K562 (cell line): Measurements from ENCODE around the gene SLC24A2. TPM values are rescaled to one million over a fixed set of nuclear protein-coding genes. Genes with fewer than 3 reads are reported as not detected.

ENCODE experiments used
- ATAC-seq: fragments of 200-7000 bp; cut with Tn5 transposase; 3 replicates; pipeline ENCODE4 v1.9.1; 2020; ENCODE audit warnings: moderate library complexity
- BruUV-seq: library from RNA; stranded (reverse); fragments of 400-500 nt; replicated peaks from 2 replicates; lab custom pipeline; 2021; lab: Mats Ljungman, UMichigan
- CTCF ChIA-PET: fragments of 300-600 bp; formaldehyde crosslinking; extraction: SDS; loops from one replicate; lab custom pipeline; 2021; ENCODE audit warnings: low intra/inter-chr PET ratio; lab: Yijun Ruan, JAX
- POLR2A ChIA-PET: fragments of 300-600, 350-650 bp; sonication (Branson Sonifier 250); formaldehyde crosslinking; extraction: SDS; loops from one replicate; lab custom pipeline; 2021; ENCODE audit warnings: antibody characterized with exemption, inconsistent platforms; lab: Yijun Ruan, JAX
- DNase-seq, 4 experiments: peaks; one replicate each; pipeline versions ENCODE4 v3.0.0 to v3.0.0-alpha.2; 2011 to 2018; ENCODE audit warnings: low spot score in 3 of 4, mixed read lengths in 3 of 4; ENCODE audit errors: extremely low read depth in 1 of 4
- FAIRE-seq: peaks from 2 replicates; lab custom pipeline; 2011; peaks lifted over from hg19 to GRCh38; lab: Jason Lieb, UNC
- H2AFZ ChIP-seq: 2 replicates; pipeline ENCODE4 v1.6.0; 2011; ENCODE audit warnings: low read depth, low read length, control low read depth, inconsistent platforms
- H3K27ac ChIP-seq: fragments of 200-600 bp; 3 replicates; pipeline ENCODE4 v1.8.0; 2011; ENCODE audit warnings: low read depth, mild to moderate bottlenecking, control low read depth, inconsistent platforms, low read length, moderate library complexity, mixed read lengths; ENCODE audit errors: extremely low read depth
- H3K27me3 ChIP-seq, 2 experiments: fragments of 300-600 bp in 1 of 2; 2 replicates in 1 of 2; 3 replicates in 1 of 2; pipeline versions ENCODE4 v1.6.0 to v1.8.0; 2011; ENCODE audit warnings: inconsistent platforms in 2 of 2, low read length in 2 of 2, mild to moderate bottlenecking in 1 of 2, mixed read lengths in 1 of 2, moderate library complexity in 1 of 2; ENCODE audit not compliant: control insufficient read depth in 2 of 2, insufficient read depth in 2 of 2
- H3K36me3 ChIP-seq: fragments of 300-600 bp; 3 replicates; pipeline ENCODE4 v1.8.0; 2011; ENCODE audit warnings: mild to moderate bottlenecking, low read length, inconsistent platforms; ENCODE audit not compliant: control insufficient read depth, insufficient read depth
- H3K4me1 ChIP-seq, 2 experiments: fragments of 200-600 bp in 1 of 2; replicated peaks in 1 of 2; 2 replicates in 1 of 2; 3 replicates in 1 of 2; pipeline versions ENCODE4 v1.5.1 to v1.8.0; 2011; ENCODE audit warnings: inconsistent platforms in 2 of 2, low read length in 2 of 2, mild to moderate bottlenecking in 1 of 2, mixed read lengths in 1 of 2, moderate library complexity in 1 of 2; ENCODE audit not compliant: control insufficient read depth in 2 of 2, insufficient read depth in 2 of 2
- H3K4me2 ChIP-seq: 2 replicates; pipeline ENCODE4 v1.6.1; 2011; ENCODE audit warnings: low read length, control low read depth, inconsistent platforms, mixed read lengths; ENCODE audit not compliant: insufficient read depth
- H3K4me3 ChIP-seq: fragments of 200-600 bp; sonication (generic), shearing (Covaris generic); 2 replicates; pipeline ENCODE4 v1.5.1; 2016; ENCODE audit warnings: control low read depth, inconsistent platforms
- H3K79me2 ChIP-seq: fragments of 200-600 bp; 3 replicates; pipeline ENCODE4 v1.8.0; 2011; ENCODE audit warnings: low read length, inconsistent platforms; ENCODE audit not compliant: control insufficient read depth, insufficient read depth
- H3K9ac ChIP-seq, 2 experiments: 2 replicates each; pipeline versions ENCODE4 v1.6.0 to v1.6.1; 2011; ENCODE audit warnings: low read depth in 2 of 2, low read length in 2 of 2, control low read depth in 1 of 2, inconsistent platforms in 1 of 2, mild to moderate bottlenecking in 1 of 2, mixed read lengths in 1 of 2; ENCODE audit not compliant: insufficient read depth in 1 of 2
- H3K9me1 ChIP-seq: one replicate; pipeline ENCODE4 v1.6.0; 2011; ENCODE audit warnings: inconsistent platforms, mild to moderate bottlenecking, low read length, moderate library complexity; ENCODE audit not compliant: control insufficient read depth, insufficient read depth
- H3K9me3 ChIP-seq: replicated peaks from 2 replicates; pipeline ENCODE4 v1.5.1; 2011; ENCODE audit warnings: low read depth, low read length, inconsistent platforms; ENCODE audit not compliant: control insufficient read depth, insufficient read depth
- H4K20me1 ChIP-seq: replicated peaks from 2 replicates; pipeline ENCODE4 v1.6.1; 2011; ENCODE audit warnings: low read length, inconsistent platforms, mixed read lengths; ENCODE audit not compliant: control insufficient read depth, insufficient read depth
- BRCA1 ChIP-seq, 2 experiments: fragments of 450-650 bp in 1 of 2; sonication (generic) in 1 of 2; formaldehyde crosslinking in 1 of 2; IDR thresholded peaks; 2 replicates each; pipeline versions ENCODE4 v1.5.0 to v1.6.1; 2017 to 2020; ENCODE audit warnings: mild to moderate bottlenecking in 1 of 2, missing genetic modification reagents in 1 of 2
- CGGBP1 ChIP-seq: fragments of 250-450 bp; sonication (Bioruptor Pico); IDR thresholded peaks from 2 replicates; pipeline ENCODE4 v1.9.0; 2021; ENCODE audit warnings: mild to moderate bottlenecking
- ETV6 ChIP-seq, 3 experiments: fragments of 150-350 bp in 1 of 3; sonication (generic) in 1 of 3; formaldehyde crosslinking in 1 of 3; IDR thresholded peaks; 2 replicates each; pipeline versions ENCODE4 v1.6.1 to v1.8.0; 2014 to 2022; ENCODE audit warnings: borderline replicate concordance in 2 of 3, low read depth in 2 of 3, antibody characterized with exemption in 1 of 3, low read length in 1 of 3, mild to moderate bottlenecking in 1 of 3, missing genetic modification reagents in 1 of 3
- GABPB2 ChIP-seq: fragments of 250-450 bp; sonication (Bioruptor Pico); conservative IDR thresholded peaks from 2 replicates; pipeline ENCODE4 v1.5.1; 2021; ENCODE audit warnings: mild to moderate bottlenecking
- RERE ChIP-seq: sonication (generic); formaldehyde crosslinking; IDR thresholded peaks from 2 replicates; pipeline ENCODE4 v1.8.0; 2023; ENCODE audit warnings: missing genetic modification reagents, mild to moderate bottlenecking, borderline replicate concordance
- SPI1 ChIP-seq: IDR thresholded peaks from 2 replicates; pipeline ENCODE4 v1.6.1; 2011; ENCODE audit warnings: low read depth, low read length, control low read depth, borderline replicate concordance
- TOE1 ChIP-seq, 2 experiments: fragments of 450-650 bp in 1 of 2; sonication (generic) in 1 of 2; formaldehyde crosslinking in 1 of 2; IDR thresholded peaks; 2 replicates each; pipeline versions ENCODE4 v1.7.1 to v1.8.0; 2016 to 2022; ENCODE audit warnings: borderline replicate concordance in 2 of 2, mild to moderate bottlenecking in 2 of 2, antibody characterized with exemption in 1 of 2, inconsistent platforms in 1 of 2, low read depth in 1 of 2, missing genetic modification reagents in 1 of 2, moderate library complexity in 1 of 2
- ZEB2 ChIP-seq: fragments of 450-650 bp; IDR thresholded peaks from 2 replicates; pipeline ENCODE4 v1.6.1; 2016
- ZFP30 ChIP-seq: fragments of 250-450 bp; sonication (Bioruptor Pico); IDR thresholded peaks from 2 replicates; pipeline ENCODE4 v1.8.0; 2022; ENCODE audit warnings: moderate library complexity, mild to moderate bottlenecking, inconsistent platforms, borderline replicate concordance
- ZNF280B ChIP-seq: fragments of 250-450 bp; sonication (Bioruptor Pico); IDR thresholded peaks from 2 replicates; pipeline ENCODE4 v1.5.1; 2021; ENCODE audit warnings: mild to moderate bottlenecking
- WGBS: fragments of 100-300 bp; shearing (Covaris generic); methylation state at CpG from one replicate; pipeline ENCODE4 v1.1.6; 2016; ENCODE audit warnings: low coverage, mixed read lengths; ENCODE audit not compliant: insufficient coverage; ENCODE audit errors: missing lambda C conversion rate; 5-methylcytosine and 5-hydroxymethylcytosine counted together
- in situ Hi-C: fragments of 300-500 bp; cut with MboI; formaldehyde crosslinking; loops from 4 replicates; pipeline ENCODE4 v1.15.0; 2018; ENCODE audit warnings: inconsistent platforms, mixed read lengths
- intact Hi-C: fragments of 100-400 bp; cut with micrococcal nuclease; formaldehyde crosslinking; loops from 2 replicates; pipeline ENCODE4 v1.14.2; 2022
- polyA plus RNA-seq, 8 experiments: library from polyadenylated mRNA; depleted of rRNA in 4 of 8; stranded (reverse) in 5 of 8; unstranded in 3 of 8; fragments of >200 nt; fragmentation: Nextera tagmentation in 2 of 8; fragmentation: Illumina TruSeq in 1 of 8; extraction: Ambion mirVana in 2 of 8; extraction: Trizol in 1 of 8; gene quantifications; 2 replicates each; pipeline versions ENCODE4 v1.2.1 to v1.2.3, GENCODE V29; 2011 to 2014; ENCODE audit warnings: inconsistent platforms in 1 of 8, missing spikeins in 1 of 8
- total RNA-seq, 7 experiments: library from RNA; depleted of rRNA in 6 of 7; stranded (reverse); fragments of >200 nt in 6 of 7; fragmentation: Illumina TruSeq in 2 of 7; extraction: Trizol in 2 of 7; gene quantifications; 2 replicates each; pipeline versions ENCODE4 v1.2.1 to v1.2.3, GENCODE V29; 2011 to 2021; ENCODE audit warnings: low replicate concordance in 1 of 7

SLC24A2 gene
- total and polyA plus RNA-seq, 9 of the 15 experiments (the other 6 are each of a cell fraction or from before 2014, with no cell fraction given) = 0.04 to 0.40 (median 0.09) TPM

DNA sequence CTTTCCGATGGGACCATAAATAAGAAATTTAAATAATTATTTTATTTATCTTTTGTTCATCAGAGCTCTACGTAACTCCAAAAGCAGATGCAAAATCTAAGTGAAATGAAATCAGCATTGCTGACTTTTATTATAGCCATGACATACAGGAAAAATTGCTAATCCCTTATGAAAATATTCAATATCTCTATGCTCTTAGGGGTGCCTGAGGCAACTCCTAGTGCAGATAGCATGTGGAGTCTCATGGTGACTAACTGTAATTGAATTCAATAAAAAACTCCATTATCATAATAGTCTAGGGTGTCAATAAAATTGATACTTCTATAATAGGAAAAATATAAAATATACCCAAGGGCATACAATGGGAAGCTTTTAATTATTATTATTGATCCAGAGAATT is 42.6 kb downstream of the SLC24A2 start (continued):
- no peak for TF ChIP-seq BRCA1 (IDR thresholded peaks at IDR 0.05)
- no peak for TF ChIP-seq BRCA1 (CRISPR knock-in tag; IDR thresholded peaks at IDR 0.05)

- FAIRE-seq (no peak), ATAC-seq (no peak), DNase-seq (no peak)
- Histone ChIP-seq H3K79me2 (no peaks in the 10 kb centered on the region), H3K27me3 (no peaks in the 10 kb centered on the region), H4K20me1 (no peaks in the 10 kb centered on the region), H3K4me1 (no peaks in the 10 kb centered on the region; a peak in 1 of 5 replicates), H3K9me3 (no peaks in the 10 kb centered on the region), H3K4me3 (no peak overlapping the region), H2AFZ (no peak overlapping the region), H3K9me1 (no peaks in the 10 kb centered on the region), H3K27ac (no peak overlapping the region), H3K36me3 (no peaks in the 10 kb centered on the region), H3K4me2 (no peak overlapping the region), H3K9ac (no peak overlapping the region)
- ChIA-PET POLR2A (interaction anchor here (2.4 kb wide), 1 partner anchor 13 kb away, joined by 5 read pairs; no protein-coding TSS in a partner anchor), CTCF (no interaction called here)
- in situ Hi-C loops (no loop called here), intact Hi-C loops (no loop called here)
- no TSS peak for BruUV-seq
- 26% methylated on average over 3 of the region's 4 CpGs for WGBS
- TF ChIP-seq GABPB2 (CRISPR knock-in tag) (no peak), RERE (CRISPR knock-in tag) (no peak), SPI1 (peak; percentile 37; the same call in 1 of the 2 replicates), ZNF280B (no peak), ZEB2 (no peak), CGGBP1 (CRISPR knock-in tag) (no peak), TOE1 (IDR thresholded peaks at IDR 0.05; ENCODE audit: borderline replicate concordance) (no peak), TOE1 (CRISPR knock-in tag; IDR thresholded peaks at IDR 0.05; ENCODE audit: borderline replicate concordance, low read depth) (no peak), ETV6 (IDR thresholded peaks at IDR 0.05; ENCODE audit: borderline replicate concordance in 1 of 2, low read depth in 2 of 2, low read length in 1 of 2) (peak in 1 of 2 experiments; percentile 45; a peak in 1 of 4 replicates), ETV6 (CRISPR knock-in tag; IDR thresholded peaks at IDR 0.05; ENCODE audit: borderline replicate concordance) (no peak), ZFP30 (CRISPR knock-in tag) (no peak)
Measured at GRCh38 chr9:19741178-19741577, 47.7 kb downstream of the SLC24A2 start.
